Measurements from ENCODE around the gene UBE2D3. TPM values are rescaled to one million over a fixed set of nuclear protein-coding genes. Genes with fewer than 3 reads are reported as not detected.
"Not testable (repeated sequence)": the region's sequence is repeated elsewhere in the genome, so short reads cannot be mapped to it uniquely, and the experiment has no call there.

UBE2D3 gene
- total RNA-seq, 1 donor from 2014 or later: 288 TPM

GRCh38 chr4:102829803-102830202 is 2.5 kb upstream of the UBE2D3 start:
- DNase-seq: no peak

DNA sequence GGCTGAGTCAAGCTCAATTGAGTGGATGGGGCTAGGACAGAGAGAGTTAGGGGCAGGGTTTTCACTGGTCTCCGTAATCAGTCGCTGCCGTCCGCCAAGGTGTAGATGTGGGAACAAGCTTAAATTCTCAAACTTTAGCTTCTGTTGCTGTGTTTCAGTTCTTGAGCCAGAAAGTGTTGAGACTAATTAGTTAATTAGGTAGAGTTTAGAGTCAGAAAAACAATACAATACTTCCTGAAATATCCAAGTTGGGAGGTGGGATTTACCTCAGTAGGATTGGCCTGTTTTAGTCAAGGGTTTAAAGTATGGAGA is 1.1 kb upstream of the UBE2D3 start:
- DNase-seq: no peak

DNA sequence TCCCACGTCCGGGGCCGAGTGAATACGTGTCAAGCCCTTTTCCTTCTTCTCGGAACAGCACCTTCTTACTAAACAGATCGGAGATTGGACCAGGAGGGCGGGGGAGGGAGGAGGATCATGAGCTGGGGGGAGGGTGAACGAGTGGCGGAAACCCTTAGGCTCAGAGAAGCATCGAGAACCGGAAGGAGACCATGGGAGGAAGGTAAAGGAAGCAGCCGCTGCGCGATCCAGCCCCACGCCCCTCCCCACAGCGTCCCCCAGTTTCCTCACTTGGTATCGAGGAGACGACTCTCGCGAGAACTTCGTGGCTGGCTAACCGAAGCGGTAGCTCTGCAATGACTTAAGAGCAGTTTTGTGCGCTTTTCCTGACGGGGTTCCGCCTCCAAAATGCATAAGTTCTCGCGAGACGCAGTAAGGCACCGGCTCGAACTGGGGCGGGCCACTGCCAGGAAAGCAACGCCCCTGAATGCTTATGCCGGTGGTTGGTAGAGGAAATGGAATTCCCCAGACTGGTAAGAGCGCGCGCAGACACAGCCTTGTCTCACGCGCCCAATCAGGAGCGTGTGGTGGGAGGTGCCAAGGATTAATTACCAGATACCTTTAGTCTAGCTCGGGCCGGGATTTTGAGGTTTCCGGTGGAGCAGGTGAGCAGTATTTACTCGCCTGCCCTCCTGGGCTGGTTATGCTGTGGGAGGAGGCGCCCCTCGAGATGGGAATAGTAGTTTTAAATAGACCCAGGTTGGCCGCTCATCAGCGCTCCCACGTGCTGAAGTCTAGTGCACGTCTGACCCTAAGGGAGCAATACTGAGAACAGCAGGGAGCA is 534 bp upstream of the UBE2D3 start:
- peak; percentile 98 for DNase-seq

DNA sequence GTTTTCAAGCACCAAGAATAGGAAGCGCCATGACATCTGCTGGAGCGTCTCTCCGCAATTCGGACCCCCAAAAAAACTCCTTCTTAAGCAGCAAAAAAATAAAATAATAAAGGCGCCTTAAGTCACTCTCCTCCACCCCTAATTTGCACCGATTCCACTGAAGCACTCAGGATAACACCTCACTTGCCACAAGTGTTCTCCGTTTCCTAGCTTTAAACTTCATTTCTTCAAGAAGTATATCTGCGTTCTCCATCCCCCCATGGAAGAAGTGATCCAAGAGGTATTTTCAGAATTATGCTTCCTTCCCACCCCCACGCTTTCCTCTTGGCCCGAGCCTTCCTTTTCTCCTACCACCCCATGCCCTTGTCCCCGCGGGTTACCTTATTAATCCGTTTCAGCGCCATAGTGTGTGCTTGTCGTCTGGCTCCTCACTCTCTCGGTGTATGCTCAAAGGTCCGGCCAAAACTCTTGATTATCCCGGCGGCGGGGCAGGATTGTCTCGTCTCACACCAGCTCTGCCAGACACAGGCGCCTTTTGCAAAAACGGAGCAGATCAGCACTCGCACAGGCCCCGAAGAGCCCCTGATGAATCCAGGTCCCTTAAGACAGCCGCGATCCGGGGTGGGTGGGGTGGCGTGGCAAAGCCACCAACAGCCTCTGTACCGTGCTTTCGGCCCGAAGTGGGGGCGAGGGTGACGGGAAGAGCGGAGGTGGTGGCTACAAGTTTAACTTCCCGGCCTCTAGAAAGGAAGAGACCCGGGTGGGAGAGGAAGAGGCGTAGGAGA is 1.1 kb downstream of the UBE2D3 start:
- DNase-seq: no peak

GRCh38 chr4:102825261-102826091 is 1.9 kb downstream of the UBE2D3 start:
- peak; percentile 18 for DNase-seq

GRCh38 chr4:102824398-102824797 is 3.0 kb downstream of the UBE2D3 start:
- DNase-seq: no peak

DNA sequence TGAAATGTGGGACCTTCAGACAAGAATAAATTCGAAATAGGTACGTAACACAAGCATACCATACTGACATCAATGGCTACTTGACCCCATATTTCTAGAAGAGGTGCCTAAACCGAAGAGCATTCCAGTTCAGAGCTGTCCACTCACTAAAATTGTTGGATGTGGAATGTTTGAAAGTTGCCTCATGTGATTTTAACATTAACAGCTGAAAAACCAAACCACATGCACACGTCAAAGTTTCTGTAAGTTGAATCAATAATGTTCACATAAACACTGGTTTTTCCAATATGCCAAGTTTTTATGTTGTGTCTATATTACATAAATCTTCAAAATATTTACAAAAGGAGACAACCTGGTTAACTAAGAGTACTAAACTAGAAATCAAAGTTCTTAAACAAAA is 3.5 kb downstream of the UBE2D3 start:
- no peak for DNase-seq

DNA sequence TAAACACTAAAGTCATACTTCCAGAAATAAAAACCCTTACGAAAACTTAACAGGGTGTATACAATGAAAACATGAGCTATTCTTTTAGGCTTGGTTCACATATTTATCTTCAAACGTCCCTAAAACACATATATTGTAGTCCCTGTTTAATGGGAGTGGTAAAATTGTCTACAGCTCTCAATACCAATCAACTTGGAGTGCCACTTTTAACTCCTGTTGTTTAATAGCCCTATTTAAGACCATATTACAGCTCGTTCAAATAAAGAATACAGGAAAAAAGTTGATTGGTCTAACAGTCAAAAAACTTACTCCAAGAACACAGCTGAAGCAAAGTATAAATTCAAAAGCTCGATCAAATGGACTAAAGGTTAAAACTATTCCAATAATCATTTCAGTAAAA is 3.9 kb downstream of the UBE2D3 start:
- no peak for DNase-seq

DNA sequence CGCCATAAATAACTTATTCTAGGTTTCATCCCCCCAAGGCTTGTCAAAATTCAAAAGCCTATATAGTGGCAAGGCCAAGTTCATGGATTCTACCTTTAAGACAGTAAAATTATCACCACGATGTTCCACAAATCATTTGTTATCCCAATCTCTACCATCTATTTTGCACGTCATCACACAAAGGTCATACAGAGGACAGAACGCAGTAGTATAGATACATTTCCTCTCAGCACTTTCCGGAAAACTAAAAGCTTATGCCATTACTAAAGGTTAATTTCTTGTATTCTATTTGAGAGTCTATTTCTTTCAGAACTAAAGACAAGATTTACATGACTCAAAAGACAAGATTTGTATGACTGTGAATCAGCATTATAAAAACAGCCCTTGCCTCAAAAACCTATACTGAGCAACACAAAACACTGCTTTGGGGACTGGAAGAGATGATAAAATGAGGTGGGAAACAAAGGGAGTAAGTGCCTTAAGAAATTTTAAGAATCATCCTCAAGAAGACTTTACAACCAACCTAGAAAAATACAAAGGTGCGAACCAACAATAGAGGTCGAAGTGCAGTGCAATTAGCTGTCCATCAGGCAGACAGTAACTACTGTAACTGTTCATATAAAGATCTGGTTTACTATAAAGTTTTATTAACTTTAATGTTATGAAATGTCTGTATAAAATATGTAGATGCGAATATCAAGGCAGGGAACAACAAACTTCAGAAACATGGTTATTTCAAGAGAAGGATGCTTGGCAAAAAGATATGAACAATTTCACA is 7.6 kb downstream of the UBE2D3 start:
- DNase-seq: no peak

- not testable (repeated sequence) for DNase-seq
Measured at GRCh38 chr4:102819100-102819499, 8.3 kb downstream of the UBE2D3 start.

DNA sequence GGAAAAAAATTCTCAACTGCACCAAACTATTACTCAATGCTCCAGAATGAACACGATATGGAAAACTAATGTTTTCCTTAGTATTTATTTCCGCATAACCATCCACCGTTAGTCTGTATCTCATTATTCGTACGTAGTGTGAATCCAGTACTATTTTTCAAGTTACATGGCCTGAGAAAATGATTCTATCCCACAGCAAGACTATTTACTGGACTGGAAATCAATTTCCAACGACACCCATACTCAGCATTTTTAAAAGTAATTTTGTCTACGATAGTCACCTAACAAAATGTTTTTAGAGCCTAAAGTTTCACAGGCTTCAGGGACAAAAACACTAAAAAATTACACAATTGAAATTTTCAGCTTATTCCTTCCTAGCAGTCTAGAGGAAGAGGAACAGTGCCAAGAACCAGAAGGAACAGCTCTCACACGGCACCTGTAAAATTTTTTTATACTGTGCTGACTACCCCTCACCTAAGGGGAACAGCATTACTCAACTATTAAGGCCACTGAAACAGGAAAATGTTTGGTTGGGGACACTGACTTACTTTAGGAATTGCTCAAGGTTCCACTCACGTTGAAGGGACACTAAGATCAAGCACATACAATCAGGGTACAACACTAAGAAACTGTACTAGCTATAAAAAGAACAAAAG is 9.6 kb downstream of the UBE2D3 start:
- DNase-seq: no peak

GRCh38 chr4:102817021-102817605 is 10.2 kb downstream of the UBE2D3 start:
- DNase-seq: no peak

GRCh38 chr4:102815981-102816380 is 11.4 kb downstream of the UBE2D3 start:
- no peak for DNase-seq

- DNase-seq: no peak
Measured at GRCh38 chr4:102809691-102810090, 17.7 kb downstream of the UBE2D3 start.

GRCh38 chr4:102809190-102809589 is 18.2 kb downstream of the UBE2D3 start:
- DNase-seq: no peak

DNA sequence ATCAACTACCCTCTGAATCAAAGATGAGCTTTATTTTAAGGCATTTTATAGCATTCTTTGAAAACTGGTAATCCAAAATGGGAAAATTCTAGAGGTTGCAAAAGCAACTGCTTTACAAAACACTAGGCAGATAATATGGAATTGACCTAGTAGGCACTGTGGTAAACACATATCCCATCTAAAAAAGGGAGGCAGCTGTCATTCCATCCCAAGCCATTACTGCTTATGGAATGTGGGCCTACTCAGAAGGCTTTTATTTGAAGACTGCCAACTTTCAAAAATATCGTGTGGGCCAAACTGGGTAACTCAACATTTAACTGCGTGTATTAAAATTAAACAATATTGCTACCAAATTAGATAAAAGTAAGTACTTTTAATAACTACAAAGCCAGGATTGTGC is 19.3 kb downstream of the UBE2D3 start:
- no peak for DNase-seq

DNA sequence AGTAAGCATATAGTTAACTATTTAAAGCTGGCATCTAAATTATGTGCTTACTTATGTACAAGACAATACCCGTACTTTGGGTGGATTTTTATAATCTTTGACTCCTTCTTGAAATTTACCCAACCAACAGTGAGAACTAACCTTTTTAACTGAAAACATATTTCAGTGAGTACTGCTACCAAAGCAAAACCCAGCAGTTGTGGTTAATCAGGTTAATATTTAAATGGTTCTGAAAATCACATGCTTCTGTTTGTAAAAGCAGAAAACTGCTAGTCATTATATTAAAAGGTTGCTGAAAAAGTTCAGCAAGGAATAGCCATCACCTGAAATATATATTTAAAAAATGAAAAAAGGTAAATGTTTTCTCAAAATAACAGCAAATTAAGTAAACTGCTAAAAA is 20.0 kb downstream of the UBE2D3 start:
- no peak for DNase-seq

DNA sequence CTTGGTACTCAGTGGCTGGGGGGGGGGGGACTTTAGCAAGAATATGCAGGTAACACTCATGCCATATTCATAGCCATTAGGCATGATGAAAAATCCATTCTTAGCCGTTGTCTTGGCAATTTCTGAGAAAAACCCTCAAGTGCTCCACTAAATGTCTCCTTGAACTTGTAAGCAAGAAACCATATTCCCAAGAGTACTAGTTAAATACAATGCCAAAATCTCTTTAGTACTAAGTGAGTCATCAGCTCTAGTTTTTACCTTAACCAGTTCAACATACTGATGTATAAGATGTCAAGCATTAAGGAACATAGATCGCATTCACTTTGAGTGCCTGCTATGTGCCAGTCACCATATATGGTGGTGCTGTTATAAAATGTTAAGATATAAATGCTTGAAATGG is 27.5 kb downstream of the UBE2D3 start:
- no peak for DNase-seq

DNA sequence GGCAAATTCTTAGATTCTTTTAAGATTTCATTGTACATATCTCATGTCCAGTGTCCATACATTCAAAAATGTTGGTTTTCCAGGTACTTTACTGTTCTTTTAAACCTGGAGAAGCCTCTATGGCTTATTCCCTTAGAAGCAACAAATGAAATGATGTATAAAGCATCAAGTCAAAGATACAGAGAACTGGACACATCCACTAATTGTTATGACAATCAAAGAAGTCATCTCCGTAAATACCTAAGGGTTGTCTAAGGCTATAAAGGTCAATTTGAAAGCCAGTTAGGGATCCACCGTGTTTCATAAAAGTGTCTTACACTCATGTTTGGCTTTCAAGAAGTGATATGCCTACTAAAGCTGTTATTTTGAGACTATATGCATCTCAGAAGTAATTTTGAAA is 32.4 kb downstream of the UBE2D3 start:
- DNase-seq: no peak

DNA sequence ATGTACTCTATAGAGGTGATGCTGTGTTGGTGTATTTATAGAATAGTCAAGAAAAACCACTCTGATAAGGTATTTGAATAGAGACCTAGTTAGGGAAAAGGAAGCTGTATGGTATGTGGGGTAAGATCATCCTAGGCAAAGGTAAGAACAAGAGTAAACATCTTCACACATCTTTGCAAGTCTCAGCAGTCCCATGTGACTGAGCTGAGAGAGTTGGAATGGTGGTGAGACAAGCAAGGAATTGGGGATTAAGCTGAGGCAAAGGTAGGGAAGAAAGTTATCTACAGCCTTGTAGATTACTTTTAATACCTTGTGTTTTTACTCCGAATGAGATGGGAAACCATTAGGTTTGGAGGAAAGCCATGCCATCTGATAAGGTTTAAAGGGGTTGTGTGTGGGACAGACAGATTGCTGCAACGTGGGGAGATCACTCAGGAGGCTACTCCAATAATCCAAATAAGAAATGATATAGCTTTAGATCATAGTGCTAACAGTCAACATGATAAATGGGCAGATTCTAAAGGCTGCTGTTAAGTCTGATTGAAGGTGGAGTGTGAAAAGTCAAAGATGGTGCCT is 34.9 kb downstream of the UBE2D3 start:
- no peak for DNase-seq

- no peak for DNase-seq
Measured at GRCh38 chr4:102791318-102791835, 36.0 kb downstream of the UBE2D3 start.
